Activated B cell treated with CpG ODN at 0.5 μM for 24 hours (primary cell): Measurements from ENCODE around the gene GNAL. TPM values are rescaled to one million over a fixed set of nuclear protein-coding genes. Genes with fewer than 3 reads are reported as not detected.

Source experiments
- ATAC-seq: fragments of 200-7000 bp; cut with Tn5 transposase; one replicate; pipeline ENCODE4 v1.10.0; 2021; ENCODE audit warnings: low read depth, mild to moderate bottlenecking, moderate library complexity
- CTCF ChIA-PET: fragments of 350-600 bp; sonication (Branson Sonifier 250); formaldehyde crosslinking; loops from one replicate; lab custom pipeline; 2021; ENCODE audit warnings: antibody characterized with exemption; lab: Charles Lee
- POLR2A ChIA-PET: fragments of 350-600 bp; sonication (Branson Sonifier 250); formaldehyde crosslinking; loops from one replicate; lab custom pipeline; 2021; ENCODE audit warnings: antibody characterized with exemption; lab: Charles Lee
- DNase-seq: peaks from one replicate; pipeline ENCODE4 v3.0.0; 2022
- H3K27ac Mint-ChIP-seq: one replicate; pipeline ENCODE4 v1.8.0; 2020; ENCODE audit warnings: mixed read lengths
- H3K27me3 Mint-ChIP-seq: one replicate; pipeline ENCODE4 v1.8.0; 2021; ENCODE audit warnings: mixed read lengths
- H3K36me3 Mint-ChIP-seq: one replicate; pipeline ENCODE4 v1.8.0; 2021; ENCODE audit warnings: low read depth, mixed read lengths
- H3K4me1 Mint-ChIP-seq: one replicate; pipeline ENCODE4 v1.8.0; 2021; ENCODE audit warnings: mixed read lengths
- H3K4me3 Mint-ChIP-seq: one replicate; pipeline ENCODE4 v1.8.0; 2020; ENCODE audit warnings: mild to moderate bottlenecking, mixed read lengths
- H3K9me3 Mint-ChIP-seq: one replicate; pipeline ENCODE4 v1.8.0; 2020; ENCODE audit warnings: mixed read lengths
- intact Hi-C: fragments of 100-400 bp; cut with micrococcal nuclease; formaldehyde crosslinking; loops from one replicate; pipeline ENCODE4 v1.15.1; 2024
- total RNA-seq: library from RNA; stranded (reverse); gene quantifications from 2 replicates; pipeline ENCODE4 v1.2.3, GENCODE V29; 2022
- TF ChIP-seq, protein P1 (sequence below): fragments of 200-600 bp; IDR thresholded peaks from one replicate; pipeline ENCODE4 v1.8.0; 2022; ENCODE audit warnings: antibody characterized with exemption, mild to moderate bottlenecking

GNAL gene
- total RNA-seq, 1 donor from 2014 or later: not detected

DNA sequence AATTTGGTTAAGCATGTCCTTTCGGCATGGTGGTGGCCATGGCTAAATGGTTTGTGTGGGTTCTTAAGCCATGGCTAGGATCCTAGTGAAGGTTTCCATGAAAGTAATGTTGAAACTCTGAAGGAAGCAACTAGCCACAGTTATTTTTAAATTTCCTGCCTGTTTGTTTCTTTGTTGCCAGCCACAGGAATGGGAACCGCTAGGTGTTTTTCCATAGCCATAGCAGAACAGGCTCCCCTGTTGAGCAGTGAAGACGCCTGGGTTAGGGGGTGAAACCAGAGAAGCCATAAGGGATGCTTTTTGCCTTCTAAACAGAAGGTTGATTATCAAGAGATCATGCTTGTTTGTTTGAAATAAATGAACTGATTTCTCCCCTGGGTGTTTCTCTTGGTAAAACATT lies 102.1 kb downstream of the GNAL start:
- H3K27me3 Mint-ChIP-seq: peaks cover 18% of the 10 kb centered on the region
- H3K4me3 Mint-ChIP-seq: no peak overlapping the region
- DNase-seq (no peak), ATAC-seq (no peak)
- TF ChIP-seq, protein P1, sequence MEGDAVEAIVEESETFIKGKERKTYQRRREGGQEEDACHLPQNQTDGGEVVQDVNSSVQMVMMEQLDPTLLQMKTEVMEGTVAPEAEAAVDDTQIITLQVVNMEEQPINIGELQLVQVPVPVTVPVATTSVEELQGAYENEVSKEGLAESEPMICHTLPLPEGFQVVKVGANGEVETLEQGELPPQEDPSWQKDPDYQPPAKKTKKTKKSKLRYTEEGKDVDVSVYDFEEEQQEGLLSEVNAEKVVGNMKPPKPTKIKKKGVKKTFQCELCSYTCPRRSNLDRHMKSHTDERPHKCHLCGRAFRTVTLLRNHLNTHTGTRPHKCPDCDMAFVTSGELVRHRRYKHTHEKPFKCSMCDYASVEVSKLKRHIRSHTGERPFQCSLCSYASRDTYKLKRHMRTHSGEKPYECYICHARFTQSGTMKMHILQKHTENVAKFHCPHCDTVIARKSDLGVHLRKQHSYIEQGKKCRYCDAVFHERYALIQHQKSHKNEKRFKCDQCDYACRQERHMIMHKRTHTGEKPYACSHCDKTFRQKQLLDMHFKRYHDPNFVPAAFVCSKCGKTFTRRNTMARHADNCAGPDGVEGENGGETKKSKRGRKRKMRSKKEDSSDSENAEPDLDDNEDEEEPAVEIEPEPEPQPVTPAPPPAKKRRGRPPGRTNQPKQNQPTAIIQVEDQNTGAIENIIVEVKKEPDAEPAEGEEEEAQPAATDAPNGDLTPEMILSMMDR: no peak
- no peak overlapping the region for H3K27ac Mint-ChIP-seq
- no peaks in the 10 kb centered on the region for H3K36me3 Mint-ChIP-seq
- H3K9me3 Mint-ChIP-seq: no peaks in the 10 kb centered on the region
- peaks cover 7% of the 10 kb centered on the region for H3K4me1 Mint-ChIP-seq
- ChIA-PET POLR2A (no interaction called here), CTCF (no interaction called here)
- intact Hi-C loops: no loop called here

DNA sequence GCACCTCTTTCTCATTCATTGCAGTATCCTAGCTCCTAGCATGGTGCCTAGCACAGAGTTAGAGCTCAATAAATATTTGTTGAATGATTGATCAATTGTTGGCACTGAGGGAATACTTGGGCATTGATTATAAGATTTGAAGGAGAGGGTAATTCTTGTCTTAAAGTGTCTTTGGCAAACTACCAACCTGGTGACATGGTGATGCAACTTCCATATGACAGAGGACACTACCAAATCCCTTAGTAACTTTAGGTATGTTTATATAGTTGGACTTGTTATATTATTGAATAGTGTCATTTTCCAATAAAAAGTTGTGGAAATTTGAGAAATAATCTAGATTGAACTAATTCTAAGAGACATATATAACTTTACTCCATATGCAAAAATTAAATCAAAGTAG lies 103.6 kb downstream of the GNAL start:
- no peak overlapping the region for H3K27ac Mint-ChIP-seq
- no peak overlapping the region for H3K4me3 Mint-ChIP-seq
- TF ChIP-seq, protein P1: no peak

DNA sequence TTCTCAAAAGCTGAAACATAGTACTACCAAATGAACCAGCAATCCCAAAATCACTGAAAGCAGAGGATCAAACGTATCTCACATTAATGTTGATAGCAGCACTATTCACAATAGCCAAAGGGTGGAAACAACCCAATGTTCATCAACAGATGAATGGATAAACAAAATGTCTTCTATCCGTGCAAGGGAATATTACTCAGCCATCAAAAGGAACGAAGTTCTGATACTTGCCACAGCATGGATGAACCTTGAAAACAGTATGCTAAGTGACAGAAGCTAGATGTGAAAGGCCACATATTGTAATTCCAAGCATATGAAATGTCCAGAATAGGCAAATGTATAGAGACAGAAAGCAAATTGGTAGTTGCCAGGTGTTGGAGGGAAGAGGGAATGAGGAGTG lies 105.1 kb downstream of the GNAL start:
- intact Hi-C loops: no loop called here
- ATAC-seq: no peak
- Mint-ChIP-seq H3K36me3 (no peaks in the 10 kb centered on the region), H3K27me3 (peaks cover 14% of the 10 kb centered on the region), H3K9me3 (no peaks in the 10 kb centered on the region), H3K27ac (no peak overlapping the region), H3K4me3 (no peak overlapping the region), H3K4me1 (peaks cover 7% of the 10 kb centered on the region)
- ChIA-PET POLR2A (no interaction called here), CTCF (no interaction called here)
- no peak for DNase-seq
- TF ChIP-seq, protein P1: no peak

More for the DNA sequence above, 103.6 kb downstream of the GNAL start:
- Mint-ChIP-seq H3K4me1 (peaks cover 7% of the 10 kb centered on the region), H3K36me3 (no peaks in the 10 kb centered on the region), H3K27me3 (peaks cover 14% of the 10 kb centered on the region), H3K9me3 (no peaks in the 10 kb centered on the region)
- intact Hi-C loops: no loop called here
- ATAC-seq (no peak), DNase-seq (no peak)
- POLR2A ChIA-PET: no interaction called here
- CTCF ChIA-PET: no interaction called here

DNA sequence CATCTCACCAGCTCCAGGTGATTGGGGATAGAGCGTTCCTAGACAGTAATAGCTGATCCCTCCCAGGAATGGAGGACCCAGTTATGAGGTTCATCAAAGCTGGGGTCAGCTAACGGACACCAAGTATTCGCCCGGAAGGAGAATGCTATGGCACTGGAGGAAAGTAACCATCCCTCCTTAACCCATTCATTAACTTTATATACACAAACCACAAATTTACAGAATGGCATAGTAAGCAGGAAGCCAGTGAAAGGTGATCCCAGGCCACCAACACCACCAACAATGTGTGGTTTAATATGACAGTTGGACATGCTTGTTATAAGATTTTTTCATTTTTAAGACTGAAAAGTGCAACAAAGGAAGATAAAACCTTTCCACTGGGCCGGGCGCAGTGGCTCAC lies 106.9 kb downstream of the GNAL start:
- CTCF ChIA-PET: no interaction called here
- H3K9me3 Mint-ChIP-seq: no peaks in the 10 kb centered on the region
- intact Hi-C loops: no loop called here
- no peak overlapping the region for H3K4me3 Mint-ChIP-seq
- POLR2A ChIA-PET: no interaction called here
- ATAC-seq (no peak), DNase-seq (no peak)
- no peaks in the 10 kb centered on the region for H3K4me1 Mint-ChIP-seq
- peaks cover 15% of the 10 kb centered on the region for H3K27me3 Mint-ChIP-seq
- TF ChIP-seq, protein P1: no peak
- H3K27ac Mint-ChIP-seq: no peak overlapping the region
- no peaks in the 10 kb centered on the region for H3K36me3 Mint-ChIP-seq

DNA sequence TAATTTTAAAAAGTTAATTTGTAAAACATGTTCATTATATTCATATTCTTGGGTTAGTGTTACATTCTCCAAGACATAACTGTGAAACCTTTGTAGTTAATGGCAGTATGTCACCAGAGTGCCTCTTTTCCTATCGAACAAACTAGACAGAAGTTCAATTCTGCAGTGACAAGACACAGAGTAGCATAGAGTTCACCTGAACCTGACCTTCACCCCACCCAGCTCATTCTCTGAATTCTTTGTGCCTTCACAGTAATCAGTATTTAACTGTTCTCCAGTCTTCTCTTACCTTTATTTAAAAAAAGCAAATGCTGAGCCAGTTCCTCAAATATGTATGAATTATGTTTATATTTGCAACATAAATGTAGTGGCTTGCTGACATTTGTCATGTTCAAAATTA lies 109.2 kb downstream of the GNAL start:
- Mint-ChIP-seq H3K27me3 (peaks cover 9% of the 10 kb centered on the region), H3K36me3 (no peaks in the 10 kb centered on the region), H3K4me1 (no peaks in the 10 kb centered on the region), H3K9me3 (no peaks in the 10 kb centered on the region), H3K27ac (no peak overlapping the region), H3K4me3 (no peak overlapping the region)
- CTCF ChIA-PET: no interaction called here
- intact Hi-C loops: no loop called here
- ATAC-seq (no peak), DNase-seq (no peak)
- TF ChIP-seq, protein P1: no peak
- POLR2A ChIA-PET: no interaction called here
